GM19240 (cell line): Measurements from ENCODE around the gene GLRA1.
"Not testable (repeated sequence)": the region's sequence is repeated elsewhere in the genome, so short reads cannot be mapped to it uniquely, and the experiment has no call there.

ENCODE experiments used
- DNase-seq: peaks from one replicate; pipeline ENCODE4 v3.0.0; 2011; ENCODE audit warnings: low spot score; ENCODE audit not compliant: insufficient read length

The GLRA1 gene

GRCh38 chr5:151885138-151885908, 39.3 kb downstream of the GLRA1 start:
- DNase-seq, result no peak

GRCh38 chr5:151881621-151882225, 42.9 kb downstream of the GLRA1 start:
- no peak for DNase-seq

GRCh38 chr5:151880324-151880723, 44.3 kb downstream of the GLRA1 start:
- no peak for DNase-seq

DNA sequence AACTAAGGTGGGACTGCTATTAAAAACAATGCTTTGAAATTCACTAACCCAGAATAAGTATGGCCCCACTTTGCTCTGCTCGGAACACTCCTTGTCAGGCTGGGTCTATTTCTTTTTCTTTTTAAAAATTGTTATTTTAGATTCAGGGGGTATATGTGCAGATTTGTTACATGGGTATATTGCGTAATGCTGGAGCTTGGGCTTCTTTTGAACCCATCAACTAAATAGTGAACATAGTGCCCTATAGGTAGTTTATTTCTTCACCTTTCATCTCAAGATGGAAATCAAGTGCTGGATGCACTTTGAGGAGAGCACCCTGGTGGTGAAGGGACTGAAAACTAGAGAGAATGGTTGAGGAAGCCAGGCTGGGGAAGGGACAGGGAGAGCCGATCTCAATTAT, 51.0 kb downstream of the GLRA1 start:
- no peak for DNase-seq

- no peak for DNase-seq
Measured at GRCh38 chr5:151872701-151873100, 52.0 kb downstream of the GLRA1 start.

GRCh38 chr5:151870820-151871219, 53.8 kb downstream of the GLRA1 start:
- no peak for DNase-seq

DNA sequence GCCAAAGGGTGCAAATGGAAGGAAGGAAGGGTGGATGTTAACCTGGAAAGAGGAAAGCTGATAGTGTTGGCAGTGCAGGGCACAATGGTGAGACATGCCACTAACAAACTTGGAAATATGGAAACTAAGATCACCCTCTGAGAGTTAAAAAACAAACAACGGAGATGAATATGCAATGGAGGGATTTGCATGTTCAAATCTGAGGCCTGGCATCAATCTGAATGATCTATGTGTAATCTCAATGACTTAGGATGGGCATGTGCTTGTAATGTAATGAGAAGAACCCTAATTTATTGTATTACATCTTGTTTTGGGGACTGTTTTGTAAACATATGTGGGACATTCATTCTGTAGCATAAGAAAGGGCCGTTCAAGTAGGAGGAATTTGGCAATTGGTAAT, 54.4 kb downstream of the GLRA1 start:
- no peak for DNase-seq

DNA sequence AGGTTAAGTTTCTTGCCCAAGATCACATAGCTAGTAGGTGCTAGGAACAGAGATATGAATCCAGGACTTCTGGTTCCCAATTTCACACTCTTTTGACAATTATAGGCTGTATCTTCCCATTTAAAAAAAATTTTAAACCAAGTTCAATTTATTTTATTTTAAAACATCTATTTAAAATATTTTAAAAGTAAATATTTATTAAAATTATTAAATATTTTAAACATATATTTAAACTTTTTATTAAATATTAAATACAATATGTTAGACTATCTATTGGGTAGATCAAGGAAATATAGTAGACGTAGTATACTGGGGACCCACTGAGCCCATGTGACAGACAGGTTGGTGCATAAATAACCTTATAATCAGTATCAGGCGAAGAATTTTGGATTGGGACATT, 54.8 kb downstream of the GLRA1 start:
- DNase-seq, result no peak

GRCh38 chr5:151868451-151868850, 56.2 kb downstream of the GLRA1 start:
- no peak for DNase-seq

DNA sequence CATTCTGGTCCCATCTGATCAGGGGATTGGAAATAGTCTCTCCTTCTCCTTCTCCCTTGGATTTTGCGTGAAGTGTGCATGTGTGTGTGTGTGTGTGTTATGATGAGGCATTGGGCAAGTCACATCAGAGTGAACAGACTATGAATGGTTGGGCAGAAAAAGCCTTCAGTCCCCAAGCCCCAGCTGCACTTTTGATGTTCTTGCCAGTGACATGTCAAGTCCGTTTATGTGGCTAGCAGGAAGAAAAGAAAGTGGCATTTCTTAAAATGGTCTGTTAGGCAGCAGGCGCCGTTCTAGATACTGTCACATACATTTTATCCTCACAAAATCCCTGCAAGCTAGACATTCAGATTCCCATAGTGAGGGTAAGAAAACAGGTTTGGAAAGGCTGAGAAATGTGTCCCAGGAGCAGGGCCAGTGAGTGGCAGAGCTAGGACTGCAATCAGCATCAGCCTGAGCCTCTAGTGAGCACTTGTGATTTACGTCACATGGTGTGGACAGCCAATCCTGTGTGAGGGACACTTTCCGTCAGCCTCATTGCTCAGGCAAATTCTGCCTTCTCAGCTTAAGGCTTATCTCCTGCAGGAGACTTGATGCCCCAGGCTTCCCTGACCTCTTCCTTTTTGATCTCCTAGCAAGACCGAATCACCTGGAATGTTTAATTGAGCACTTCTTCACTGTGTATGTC, 60.4 kb downstream of the GLRA1 start:
- DNase-seq, result no peak

DNA sequence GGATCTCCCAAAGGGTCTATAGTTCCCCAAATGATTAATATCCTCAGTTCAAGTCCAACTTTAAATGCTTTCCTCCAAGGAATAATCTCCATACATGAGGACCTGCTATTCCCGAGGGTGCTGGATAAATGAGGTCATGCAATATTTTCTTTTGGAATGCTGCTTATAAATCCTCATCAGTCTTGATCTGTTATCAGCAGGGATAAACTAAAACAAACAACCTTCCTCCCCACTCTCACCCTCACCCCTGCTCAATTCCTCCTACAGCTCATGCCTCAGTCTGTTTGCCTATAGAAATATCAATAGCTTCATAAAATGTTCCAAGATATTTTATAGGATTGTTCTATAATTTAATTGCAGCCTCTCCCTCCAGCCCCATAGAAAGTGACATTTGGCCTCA, 61.1 kb downstream of the GLRA1 start:
- no peak for DNase-seq

DNA sequence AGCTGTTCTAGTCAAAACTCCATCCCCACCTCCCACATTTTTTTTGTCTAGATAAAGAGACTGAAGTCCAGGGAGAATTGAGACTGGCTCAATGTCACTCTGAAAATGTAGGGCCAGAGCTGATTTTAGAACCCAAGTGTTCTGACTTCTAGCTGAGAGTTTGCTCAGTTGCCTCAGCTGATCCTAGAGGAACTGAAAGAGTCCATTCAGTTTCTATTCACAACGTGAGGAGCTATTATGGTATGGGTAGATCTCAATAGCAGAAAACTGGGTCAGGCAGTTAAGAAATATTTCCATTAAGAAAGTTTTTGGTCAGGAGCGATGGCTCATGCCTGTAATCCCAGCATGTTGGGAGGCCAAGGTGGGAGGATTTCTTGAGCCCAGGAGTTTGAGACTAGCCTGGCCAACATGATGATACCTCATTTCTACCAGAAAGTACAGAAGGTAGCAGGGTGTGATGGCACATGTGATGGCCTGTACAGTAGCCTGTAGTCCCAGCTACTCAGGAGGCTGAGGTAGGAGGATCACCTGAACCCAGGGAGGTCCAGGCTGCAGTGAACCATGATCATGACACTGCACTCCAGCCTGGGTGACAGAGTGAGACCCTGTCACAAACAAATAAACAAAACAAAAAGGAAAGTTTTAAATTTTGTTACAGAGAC, 61.7 kb downstream of the GLRA1 start:
- no peak for DNase-seq

DNA sequence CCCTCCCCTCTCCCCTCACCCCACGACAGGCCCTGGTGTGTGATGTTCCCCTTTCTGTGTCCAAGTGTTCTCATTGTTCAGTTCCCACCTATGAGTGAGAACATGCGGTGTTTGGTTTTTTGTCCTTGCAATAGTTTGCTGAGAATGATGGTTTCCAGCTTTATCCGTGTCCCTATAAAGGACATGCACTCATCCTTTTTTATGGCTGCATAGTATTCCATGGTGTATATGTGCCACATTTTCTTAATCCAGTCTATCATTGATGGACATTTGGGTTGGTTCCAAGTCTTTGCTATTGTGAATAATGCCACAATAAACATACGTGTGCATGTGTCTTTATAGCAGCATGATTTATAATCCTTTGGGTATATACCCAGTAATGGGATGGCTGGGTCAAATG, 63.8 kb downstream of the GLRA1 start:
- DNase-seq, result not testable (repeated sequence)

GRCh38 chr5:151856861-151857260, 67.8 kb downstream of the GLRA1 start:
- no peak for DNase-seq

- no peak for DNase-seq
Measured at GRCh38 chr5:151855701-151856100, 69.0 kb downstream of the GLRA1 start.

DNA sequence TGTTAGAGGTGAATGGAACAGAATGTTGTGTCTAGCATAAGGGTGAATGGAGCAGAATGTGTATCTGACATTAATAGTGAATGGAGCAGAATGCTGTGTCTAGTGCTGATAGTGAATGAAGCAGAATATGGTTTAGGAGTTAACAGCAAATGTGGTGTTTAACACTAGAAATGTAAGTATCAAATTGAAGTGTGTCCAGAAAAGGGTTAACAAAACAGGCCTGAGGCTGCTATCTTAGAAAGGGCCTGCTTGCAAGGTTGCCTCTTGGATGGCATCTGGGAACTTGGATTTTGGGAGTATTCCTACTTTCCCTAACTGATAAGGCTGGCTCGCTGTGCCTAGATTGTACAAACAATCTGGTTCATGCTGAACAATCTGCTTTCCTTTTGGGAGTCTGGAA, 76.8 kb downstream of the GLRA1 start:
- DNase-seq, result no peak

- DNase-seq, result no peak
Measured at GRCh38 chr5:151846765-151847164, 77.9 kb downstream of the GLRA1 start.

DNA sequence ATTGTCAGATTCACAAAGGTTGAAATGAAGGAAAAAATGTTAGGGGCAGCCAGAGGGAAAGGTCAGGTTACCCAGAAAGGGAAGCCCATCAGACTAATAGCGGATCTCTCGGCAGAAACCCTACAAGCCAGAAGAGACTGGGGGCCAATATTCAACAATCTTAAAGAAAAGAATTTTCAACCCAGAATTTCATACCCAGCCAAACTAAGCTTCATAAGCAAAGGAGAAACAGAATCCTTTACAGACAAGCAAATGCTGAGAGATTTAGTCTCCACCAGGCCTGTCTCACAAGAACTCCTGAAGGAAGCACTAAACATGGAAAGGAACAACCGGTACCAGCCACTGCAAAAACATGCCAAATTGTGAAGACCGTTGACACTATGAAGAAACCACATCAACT, 91.8 kb downstream of the GLRA1 start:
- DNase-seq, result not testable (repeated sequence)

GRCh38 chr5:151829370-151829769, 95.3 kb downstream of the GLRA1 start:
- no peak for DNase-seq

DNA sequence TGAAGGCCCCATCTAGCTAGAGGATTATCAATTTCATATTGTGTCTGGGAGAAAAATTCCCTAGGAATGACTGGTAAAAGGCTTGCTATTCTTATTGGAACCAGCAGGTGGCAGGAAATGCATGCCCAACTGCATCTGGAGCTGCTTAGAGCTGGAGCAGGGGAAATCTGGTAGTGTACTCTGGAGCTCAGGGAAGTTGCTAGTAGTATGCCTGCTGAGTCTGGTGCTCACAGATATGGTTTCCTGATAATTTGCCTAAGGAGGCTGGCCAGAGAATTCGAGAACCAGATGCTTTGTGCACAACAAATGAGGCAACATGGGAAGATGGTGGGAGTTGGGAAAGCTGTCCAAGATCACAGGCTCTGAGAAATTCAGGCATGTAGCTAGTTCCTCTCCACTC, 99.2 kb downstream of the GLRA1 start:
- DNase-seq, result peak; percentile 17

DNA sequence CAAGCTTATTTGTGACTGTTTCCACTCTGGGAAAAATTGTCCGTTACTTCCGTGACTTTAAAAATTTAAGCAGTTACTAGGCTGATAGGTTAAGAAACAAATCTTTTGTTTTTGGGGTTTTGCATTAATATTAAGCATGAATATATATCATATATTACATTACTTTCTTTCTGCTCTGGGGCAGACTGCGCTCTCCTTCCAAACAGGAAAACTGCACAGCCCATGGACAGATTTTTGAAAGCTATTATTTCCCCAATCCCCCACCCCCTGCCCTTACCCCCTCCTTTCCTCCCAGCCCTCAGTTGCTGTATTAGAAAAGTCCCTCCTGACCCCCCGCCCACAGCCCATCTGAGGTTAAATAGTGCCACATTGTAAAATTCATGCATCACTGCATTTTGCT, 102.5 kb downstream of the GLRA1 start:
- DNase-seq, result no peak

DNA sequence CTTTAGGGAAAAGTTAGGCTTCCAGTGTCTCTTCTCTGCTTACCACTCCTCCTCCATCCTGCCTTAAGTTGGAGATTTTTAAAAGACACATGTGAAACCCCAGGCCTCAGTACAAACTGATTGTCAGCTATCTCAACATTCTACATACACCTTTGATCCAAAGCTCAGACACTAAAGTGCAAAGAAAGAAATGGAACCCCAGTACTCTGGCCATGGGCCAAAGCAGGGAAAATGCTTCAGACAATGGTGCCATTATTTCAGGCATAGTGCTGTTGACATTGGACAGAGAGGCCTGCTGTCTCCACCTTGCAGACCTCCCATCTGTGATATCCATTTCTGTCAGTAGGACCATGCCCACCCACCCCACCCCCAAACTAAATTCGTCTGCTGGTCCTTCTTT, 103.7 kb downstream of the GLRA1 start:
- no peak for DNase-seq
